ENCODE data around the gene KCNQ4.

GRCh38 chr1:40886318-40887011, 102.9 kb downstream of the KCNQ4 start:
- TF ChIP-seq FOXA1 (IDR thresholded peaks at IDR 0.05) (no peak), PKNOX1 (IDR thresholded peaks at IDR 0.05) (no peak), SP1 (IDR thresholded peaks at IDR 0.05) (no peak), TARDBP (IDR thresholded peaks at IDR 0.05) (no peak), NFRKB (IDR thresholded peaks at IDR 0.05) (no peak), FOXK2 (IDR thresholded peaks at IDR 0.05) (no peak), BHLHE40 (IDR thresholded peaks at IDR 0.05; ENCODE audit: borderline replicate concordance) (no peak), L3MBTL2 (conservative IDR thresholded peaks at IDR 0.05) (no peak), ARNT (IDR thresholded peaks at IDR 0.05) (no peak), HDGF (IDR thresholded peaks at IDR 0.05; ENCODE audit: borderline replicate concordance) (no peak), CTBP1 (IDR thresholded peaks at IDR 0.05; ENCODE audit: borderline replicate concordance) (no peak), ELF4 (IDR thresholded peaks at IDR 0.05) (no peak)

All from HEK293T (cell line).